Measurements from ENCODE around the gene SLC36A4.

GRCh38 chr11:93117565-93117964 lies 80.2 kb downstream of the SLC36A4 start:
- no peak for TF ChIP-seq POLR2AphosphoS5 (IDR thresholded peaks at IDR 0.05; ENCODE audit: low read depth, low read length)
- TF ChIP-seq PAX5 (IDR thresholded peaks at IDR 0.05; ENCODE audit: insufficient read depth, low read length, severe bottlenecking): no peak
- no peak for TF ChIP-seq TAF1 (IDR thresholded peaks at IDR 0.05; ENCODE audit: low read depth, low read length)
- TF ChIP-seq POLR2A (IDR thresholded peaks at IDR 0.05; ENCODE audit: low read depth, low read length): no peak
- TF ChIP-seq SPI1 (IDR thresholded peaks at IDR 0.05; ENCODE audit: low read depth, low read length): no peak

Data from GM12891 (cell line).